GM18861 (cell line): ENCODE results near the gene UNC13B.
"Not testable (repeated sequence)": the region's sequence is repeated elsewhere in the genome, so short reads cannot be mapped to it uniquely, and the experiment has no call there.

ENCODE experiments used
- ATAC-seq: cut with Tn5 transposase; IDR thresholded peaks from one replicate; pipeline ENCODE4 v1.9.1; 2021; ENCODE audit not compliant: unreplicated experiment

Gene UNC13B

GRCh38 chr9:35161713-35162604 is at the start of gene UNC13B:
UNC13B (plus strand) TSS chr9:35162009; CDS start chr9:35162284, 275 bp downstream.
- ATAC-seq: no peak

DNA sequence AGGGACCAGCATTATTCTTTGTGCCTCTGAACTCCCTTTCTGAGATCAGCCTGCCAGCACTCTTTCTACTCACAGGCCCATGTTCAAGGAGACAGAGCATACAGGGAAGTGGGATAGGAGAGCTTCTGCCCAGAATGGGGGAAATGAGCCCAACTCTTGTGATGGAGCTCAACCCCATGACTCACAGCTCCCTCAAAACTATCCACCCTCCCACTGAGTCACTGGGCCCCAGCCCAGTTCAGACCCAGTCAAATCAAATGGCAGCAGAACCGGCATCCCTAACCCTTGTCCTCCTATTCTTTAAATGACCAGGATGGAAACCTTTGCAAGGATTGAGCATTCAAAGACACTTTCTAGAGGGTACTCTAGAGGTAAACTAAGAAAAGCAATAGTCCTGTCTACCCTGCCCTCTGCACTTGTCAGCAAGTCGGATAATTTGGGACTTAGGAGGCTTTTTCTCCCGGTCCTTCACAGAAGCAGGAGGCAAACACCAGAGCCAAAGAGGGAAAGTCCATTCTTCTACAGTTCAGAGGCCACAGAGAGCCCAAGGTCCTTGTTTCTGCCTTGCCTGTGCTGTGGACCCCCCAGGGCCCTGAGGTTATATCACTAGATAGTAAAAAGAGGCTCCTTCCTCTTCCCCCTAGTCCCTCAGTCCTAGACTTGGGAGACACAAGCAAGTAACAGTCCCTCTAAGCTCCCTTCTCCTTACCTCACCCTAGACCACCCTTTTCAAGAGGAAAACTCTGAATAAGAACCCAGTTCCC is 49.4 kb upstream of the UNC13B start:
- no peak for ATAC-seq

DNA sequence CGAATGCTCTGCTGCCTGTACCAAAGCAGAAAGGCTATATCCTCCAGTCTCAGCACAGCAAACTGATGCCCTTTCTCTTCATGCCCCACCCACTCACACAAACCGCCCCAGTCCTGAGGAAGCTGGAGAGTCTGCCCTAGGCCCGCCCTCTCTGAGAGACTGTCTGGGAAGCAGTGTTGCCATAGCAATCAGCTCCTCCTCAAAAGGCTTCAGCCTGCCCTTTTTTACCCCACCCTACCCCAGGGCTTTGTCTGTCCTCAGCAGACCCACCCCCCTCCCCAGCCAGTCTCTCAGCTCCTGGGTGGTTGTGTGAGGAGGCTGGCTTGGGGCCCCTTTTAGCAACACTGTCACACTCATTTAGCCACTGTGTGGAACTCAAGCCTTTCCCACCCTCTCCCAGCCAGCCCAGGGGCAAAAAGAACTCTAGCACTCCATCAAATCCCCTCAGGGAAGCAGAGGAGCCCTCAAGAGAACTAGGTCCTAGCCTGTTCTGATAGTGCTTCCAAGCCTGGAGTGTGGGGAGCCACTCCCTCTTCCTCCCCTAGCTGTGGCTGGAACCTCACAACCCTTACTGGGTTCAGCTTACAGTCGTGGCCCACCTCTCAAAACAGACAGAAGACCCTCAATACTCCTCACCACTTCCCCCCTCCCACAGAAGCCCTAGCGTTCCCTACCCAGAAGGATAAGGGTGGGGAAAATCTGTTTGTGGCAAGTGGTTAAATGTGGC is 47.5 kb upstream of the UNC13B start:
- no peak for ATAC-seq

DNA sequence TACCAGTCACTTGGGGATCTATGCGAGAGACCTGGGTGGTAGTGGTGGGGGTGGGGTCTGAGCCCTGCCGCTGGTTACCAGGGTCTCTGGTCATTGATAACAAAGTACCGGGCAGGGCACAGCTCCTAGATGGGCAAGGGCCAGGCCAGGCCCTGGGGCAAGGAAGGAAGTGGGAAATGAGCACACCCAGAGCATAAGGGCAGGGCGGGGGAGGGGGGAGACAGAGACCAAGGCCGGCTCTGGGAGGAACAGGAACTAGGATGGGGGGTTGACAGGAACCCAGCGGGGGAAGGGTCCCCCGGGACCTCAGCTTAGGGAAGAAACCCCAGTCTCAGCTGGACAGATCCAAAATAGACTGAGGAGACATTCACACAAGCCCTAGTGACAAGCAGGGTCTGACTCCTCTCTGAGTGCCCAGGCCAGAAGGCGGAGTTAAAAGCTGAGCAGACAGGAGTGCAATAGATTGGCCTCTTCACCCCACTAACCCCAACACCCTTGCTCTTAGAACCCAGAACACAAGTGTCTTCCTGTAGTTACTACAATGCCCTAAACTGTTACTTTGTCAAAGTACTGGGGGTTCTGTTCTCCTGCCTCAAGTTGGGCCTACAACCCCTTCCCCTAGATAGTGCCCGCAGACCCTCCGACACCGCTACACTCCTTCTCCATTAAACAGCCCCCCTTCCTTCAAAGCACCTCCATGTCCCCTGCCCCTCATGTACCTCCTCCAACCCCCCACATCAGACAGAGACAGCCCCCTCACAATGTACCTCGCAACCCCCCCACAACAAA is 46.8 kb upstream of the UNC13B start:
- ATAC-seq: no peak

GRCh38 chr9:35115680-35116538 is 45.9 kb upstream of the UNC13B start, which contains the start of gene ATOSB:
ATOSB (minus strand) TSS chr9:35115862; CDS start chr9:35108274, 7,588 bp downstream.
- ATAC-seq: peak; percentile 49

DNA sequence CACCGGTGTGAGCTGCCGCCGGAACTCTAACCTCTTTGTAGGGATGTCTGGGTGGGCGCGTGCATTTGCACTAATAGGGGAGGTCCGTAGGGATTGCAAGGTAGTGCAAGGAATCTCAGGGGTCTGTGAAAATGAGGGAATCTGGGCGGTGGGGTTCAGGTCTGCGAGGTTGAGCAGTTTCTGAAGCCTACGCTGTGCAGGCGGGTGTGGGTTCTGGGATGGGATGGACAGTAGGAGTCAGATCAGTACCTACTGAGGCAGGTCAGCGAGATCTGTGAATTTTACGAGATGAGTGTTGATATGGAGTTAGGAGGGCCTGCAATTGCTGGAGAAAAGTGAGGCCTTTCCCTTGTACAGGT is 45.3 kb upstream of the UNC13B start:
- no peak for ATAC-seq

GRCh38 chr9:35116898-35117551 is 44.8 kb upstream of the UNC13B start:
- peak; percentile 41 for ATAC-seq

DNA sequence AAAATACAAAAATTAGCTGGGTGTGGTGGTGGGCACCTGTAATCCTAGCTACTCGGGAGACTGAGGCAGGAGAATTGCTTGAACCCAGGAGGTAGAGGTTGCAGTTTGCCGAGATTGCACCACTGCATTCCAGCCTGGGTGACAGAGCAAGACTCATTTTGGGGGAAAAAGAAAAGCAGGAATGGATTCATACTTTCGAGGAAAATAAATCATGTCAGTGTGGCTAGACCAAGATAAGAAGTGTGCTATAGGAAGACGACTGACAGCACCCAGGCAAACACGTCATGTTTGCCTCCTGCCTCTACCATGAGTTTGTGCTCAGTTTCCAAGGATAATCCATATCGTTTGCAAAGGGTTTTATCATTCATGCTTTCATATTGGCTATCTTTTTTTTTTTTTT is 26.9 kb upstream of the UNC13B start:
- no peak for ATAC-seq

DNA sequence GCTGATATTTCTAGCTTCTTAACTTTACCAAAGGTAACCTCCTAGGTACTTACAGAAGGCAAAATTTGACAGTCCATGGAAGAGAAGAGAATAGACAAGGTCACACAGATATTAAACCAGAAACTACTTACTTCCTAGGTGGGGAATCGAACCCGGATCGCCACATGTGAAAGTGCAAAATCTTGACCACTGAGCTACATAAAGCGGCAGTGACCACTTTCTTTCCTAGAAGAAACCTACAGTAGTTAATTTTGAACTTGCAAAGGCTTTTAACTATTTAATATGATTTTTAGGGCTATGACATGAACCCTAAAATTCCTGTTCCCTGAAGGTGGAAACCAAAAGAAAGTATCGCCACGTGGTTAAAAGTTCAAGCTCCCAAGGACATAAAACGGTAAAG is 25.8 kb upstream of the UNC13B start:
- no peak for ATAC-seq

GRCh38 chr9:35136866-35137265 is 24.9 kb upstream of the UNC13B start:
- ATAC-seq: no peak

GRCh38 chr9:35140093-35140492 is 21.7 kb upstream of the UNC13B start:
- no peak for ATAC-seq

DNA sequence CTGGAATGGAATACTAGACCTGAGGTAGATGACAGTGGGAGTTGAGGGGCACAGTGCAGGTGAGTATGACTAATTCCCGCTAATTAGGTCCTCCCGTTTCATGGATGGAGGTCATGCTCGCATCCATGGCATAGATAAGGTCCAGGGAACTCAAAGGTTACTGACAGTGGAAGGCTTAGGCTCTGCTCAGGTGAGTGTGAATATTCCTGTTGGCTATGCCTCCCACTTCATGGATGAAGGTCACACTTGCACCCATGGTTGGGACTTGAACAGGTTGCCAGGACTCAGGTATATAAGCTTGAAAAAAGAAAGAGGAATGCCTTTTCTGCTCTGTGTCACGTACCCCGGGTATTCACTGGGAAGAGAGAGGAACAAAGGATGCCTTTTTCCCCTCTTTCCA is 19.8 kb upstream of the UNC13B start:
- no peak for ATAC-seq

- not testable (repeated sequence) for ATAC-seq
Measured at GRCh38 chr9:35147941-35148563, 13.8 kb upstream of the UNC13B start.

GRCh38 chr9:35152926-35153325 is 8.9 kb upstream of the UNC13B start:
- no peak for ATAC-seq

DNA sequence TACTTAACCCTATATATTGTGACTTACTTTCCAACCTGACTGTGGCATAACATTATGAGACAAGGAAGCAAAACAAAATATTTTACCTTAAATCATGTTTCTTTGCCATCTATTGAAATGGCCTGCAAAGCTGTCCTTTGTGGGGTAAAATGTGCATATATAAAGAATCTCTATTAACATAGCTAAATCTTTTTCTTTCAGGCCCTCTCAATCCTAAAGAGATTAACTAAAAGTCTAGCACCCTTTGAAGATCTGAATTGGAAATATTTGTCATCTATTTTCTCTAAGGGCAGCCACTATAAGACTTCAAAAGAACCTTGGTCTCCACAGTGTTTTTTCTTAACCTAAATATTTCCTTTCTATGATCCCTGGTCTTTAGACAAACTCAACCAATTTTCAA is 5.0 kb upstream of the UNC13B start:
- no peak for ATAC-seq

- not testable (repeated sequence) for ATAC-seq
Measured at GRCh38 chr9:35157836-35158235, 4.0 kb upstream of the UNC13B start.

GRCh38 chr9:35158501-35159280 is 3.1 kb upstream of the UNC13B start:
- ATAC-seq: no peak
